GM18508 (cell line): ENCODE data around the gene PLCL1.

Experiments used
- ATAC-seq: cut with Tn5 transposase; IDR thresholded peaks from one replicate; pipeline ENCODE4 v1.9.1; 2021; ENCODE audit warnings: moderate number of reproducible peaks; ENCODE audit not compliant: insufficient read depth, unreplicated experiment

PLCL1 gene

GRCh38 chr2:198036029-198036879 is 231.9 kb downstream of the PLCL1 start:
- ATAC-seq = no peak

GRCh38 chr2:198040835-198041234 is 236.4 kb downstream of the PLCL1 start:
- ATAC-seq = no peak

GRCh38 chr2:198042189-198042588 is 237.8 kb downstream of the PLCL1 start:
- peak; percentile 52 for ATAC-seq

GRCh38 chr2:198044777-198045176 is 240.4 kb downstream of the PLCL1 start:
- ATAC-seq = no peak

- no peak for ATAC-seq
Measured at GRCh38 chr2:198045227-198045626, 240.8 kb downstream of the PLCL1 start.

DNA sequence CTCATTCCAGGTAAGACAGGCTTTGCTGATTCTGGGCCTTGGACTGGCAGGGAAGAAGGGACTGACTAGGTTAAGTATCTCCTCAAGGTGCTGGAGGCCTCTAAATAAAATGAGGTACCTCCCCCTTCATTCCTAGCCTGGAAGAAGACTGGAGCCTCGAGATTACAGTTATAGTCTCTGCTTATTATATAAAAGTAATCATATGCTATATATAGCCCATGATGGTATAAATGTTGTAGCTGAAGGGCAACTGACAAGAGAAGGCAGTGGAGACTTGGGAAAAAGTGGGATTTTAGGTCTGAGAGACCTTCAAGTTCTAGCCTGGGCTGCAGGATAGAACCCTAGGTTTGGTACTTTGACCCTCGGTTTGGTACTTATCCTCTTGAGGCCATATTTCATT is 248.3 kb downstream of the PLCL1 start:
- ATAC-seq = no peak

GRCh38 chr2:198053148-198053547 is 248.8 kb downstream of the PLCL1 start:
- no peak for ATAC-seq

DNA sequence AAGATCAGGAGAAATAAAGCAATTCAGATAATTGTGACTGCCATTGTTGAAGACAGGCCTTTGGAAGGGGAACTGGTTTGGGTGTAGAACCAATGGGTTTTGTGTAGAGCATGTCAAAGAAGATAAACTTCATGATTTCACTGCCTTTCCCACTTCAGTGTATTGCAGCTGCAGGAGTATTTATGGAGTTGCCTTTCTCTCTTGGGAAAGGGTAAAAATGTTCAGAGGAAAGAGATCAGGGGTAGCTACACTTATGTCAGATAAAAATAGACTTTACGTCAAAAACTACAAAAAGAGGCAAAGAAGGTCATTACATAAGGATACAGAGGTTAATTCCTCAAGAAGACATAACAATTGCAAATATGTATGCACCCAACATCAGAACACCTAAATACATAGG is 249.4 kb downstream of the PLCL1 start:
- ATAC-seq = no peak

GRCh38 chr2:198054299-198054698 is 249.9 kb downstream of the PLCL1 start:
- ATAC-seq = no peak

DNA sequence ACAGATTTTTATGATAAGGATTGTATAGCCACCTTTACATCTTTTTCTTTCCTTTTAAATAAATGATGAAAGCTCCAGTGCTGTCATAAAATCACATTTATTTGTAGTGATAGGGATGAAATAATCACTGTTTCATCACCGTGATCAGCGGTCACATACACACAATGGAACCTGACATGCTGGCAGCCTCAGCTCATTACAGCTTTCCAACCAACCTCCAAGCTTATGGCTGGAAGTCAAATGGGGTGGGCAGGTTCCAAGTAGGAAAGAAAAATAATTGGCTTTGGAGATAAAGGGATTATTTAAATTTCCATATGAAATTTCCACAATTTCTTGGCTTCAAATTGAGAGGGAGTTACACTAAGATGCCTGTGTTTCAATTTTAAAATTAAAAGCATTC is 251.3 kb downstream of the PLCL1 start:
- ATAC-seq = no peak

GRCh38 chr2:198056836-198057235 is 252.4 kb downstream of the PLCL1 start:
- no peak for ATAC-seq

DNA sequence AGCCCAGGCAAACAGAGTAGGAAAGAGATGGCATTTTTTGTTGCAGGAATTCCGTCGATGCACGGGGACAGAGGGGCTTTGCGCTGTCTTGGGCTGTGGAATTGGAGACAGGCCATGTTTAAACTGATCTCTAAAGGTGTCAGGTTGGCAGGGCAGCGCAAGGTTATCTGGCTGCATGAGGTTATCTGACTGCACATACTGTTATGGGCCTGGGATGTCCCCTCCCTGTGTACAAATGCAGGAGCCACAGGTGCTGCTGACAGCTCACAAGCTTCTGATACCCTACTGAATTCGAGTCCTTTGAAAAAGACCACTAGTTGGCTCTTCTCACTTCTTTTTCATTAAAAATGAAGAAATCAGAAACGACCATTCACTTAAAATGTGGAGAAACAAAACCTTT is 255.4 kb downstream of the PLCL1 start:
- ATAC-seq = no peak

- ATAC-seq = no peak
Measured at GRCh38 chr2:198060277-198060676, 255.9 kb downstream of the PLCL1 start.

DNA sequence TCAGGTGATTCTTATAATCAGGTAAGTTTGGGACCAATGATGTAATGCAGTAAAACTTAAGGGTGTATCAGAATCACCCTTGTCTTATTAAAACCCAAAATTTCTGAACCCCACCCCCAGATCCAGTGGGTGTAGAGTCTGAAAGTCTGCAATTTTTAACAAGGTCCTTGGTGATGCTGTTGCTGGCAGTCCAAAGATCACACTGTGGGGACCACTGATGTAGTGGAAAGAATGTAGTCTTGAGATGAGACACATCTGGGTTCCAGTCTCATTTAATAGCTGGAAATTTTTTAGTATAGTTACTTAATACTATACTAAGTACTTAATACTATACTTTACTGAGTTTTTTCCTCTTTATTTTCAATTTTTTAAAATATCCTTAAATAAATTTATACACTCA is 258.4 kb downstream of the PLCL1 start:
- no peak for ATAC-seq

DNA sequence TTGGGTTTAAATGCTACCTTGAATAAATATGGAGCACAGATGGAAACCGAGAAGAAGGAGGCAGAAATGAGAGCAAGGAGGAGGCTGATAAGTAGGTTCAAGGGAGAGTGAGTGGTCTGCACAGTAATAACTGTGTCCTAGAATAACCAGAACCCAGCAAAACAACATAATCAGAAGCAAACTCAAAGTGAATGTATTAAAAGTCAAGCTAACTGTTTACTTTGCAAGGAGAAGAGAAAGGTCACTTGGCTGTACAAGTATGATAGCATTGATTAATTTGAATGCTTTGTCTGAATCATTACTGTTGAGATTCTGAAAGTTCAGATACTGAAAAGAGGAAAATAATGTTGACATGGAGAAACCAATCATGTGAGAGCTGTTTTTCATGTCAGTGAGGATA is 258.8 kb downstream of the PLCL1 start:
- ATAC-seq = no peak

- ATAC-seq = no peak
Measured at GRCh38 chr2:198065322-198065721, 260.9 kb downstream of the PLCL1 start.

GRCh38 chr2:198066597-198066996 is 262.2 kb downstream of the PLCL1 start:
- no peak for ATAC-seq

DNA sequence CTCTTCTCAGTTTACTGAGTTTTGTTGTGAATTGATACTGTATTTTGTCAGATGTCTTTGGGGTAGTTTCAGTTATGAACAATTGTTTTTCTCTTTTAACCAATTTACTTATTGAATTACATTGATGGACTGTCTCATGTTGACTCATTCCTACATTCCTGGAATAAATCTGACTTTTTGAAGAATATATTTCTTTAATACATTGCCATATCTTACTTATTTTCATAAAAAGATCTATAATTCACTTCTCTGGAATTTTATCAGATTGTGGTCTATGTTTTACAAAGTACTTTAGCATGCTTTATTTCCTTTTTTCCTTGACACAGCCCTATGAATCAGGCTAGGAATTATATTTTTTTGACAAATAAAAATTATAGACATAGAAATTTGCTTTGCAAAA is 268.3 kb downstream of the PLCL1 start:
- no peak for ATAC-seq

DNA sequence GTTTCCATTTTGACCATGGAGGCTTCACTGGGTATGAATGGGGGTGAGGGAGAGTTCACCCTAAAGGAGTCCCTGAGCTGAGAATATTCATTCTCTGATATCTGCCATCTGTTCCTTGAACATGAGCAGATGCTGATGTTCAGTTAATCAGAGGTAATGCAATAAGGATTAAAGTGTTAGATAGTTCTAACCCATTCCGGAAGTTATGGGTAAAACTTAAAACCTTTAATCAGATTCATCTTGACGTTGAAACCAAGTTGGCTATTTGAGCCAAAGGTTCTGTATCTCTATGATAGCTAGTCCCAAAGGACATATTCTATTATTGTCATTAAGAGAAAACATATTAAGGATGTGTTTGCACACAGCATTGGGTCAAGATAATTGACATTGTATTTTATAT is 268.9 kb downstream of the PLCL1 start:
- no peak for ATAC-seq

DNA sequence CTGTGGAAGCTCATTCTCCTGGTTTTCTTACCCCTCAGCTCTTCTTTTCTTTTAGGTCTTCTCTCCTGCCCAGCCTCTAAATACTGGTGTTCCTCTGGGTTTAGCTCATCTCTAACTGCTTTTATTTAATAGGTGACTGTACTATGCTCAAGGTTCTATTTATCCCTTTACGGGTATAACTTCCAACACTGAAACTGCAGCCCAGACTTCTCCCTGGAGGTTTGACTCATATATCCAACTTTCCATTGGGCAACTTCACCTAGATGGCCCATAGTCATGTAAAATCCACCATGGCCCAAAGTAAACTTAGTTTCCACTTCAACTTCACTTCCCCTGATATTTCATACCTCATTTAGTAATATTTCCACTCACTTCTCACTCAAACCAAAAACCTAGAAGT is 273.1 kb downstream of the PLCL1 start:
- no peak for ATAC-seq

- no peak for ATAC-seq
Measured at GRCh38 chr2:198080879-198081765, 276.7 kb downstream of the PLCL1 start.
